ENCODE data around the gene ODF2. TPM values are rescaled to one million over a fixed set of nuclear protein-coding genes. Genes with fewer than 3 reads are reported as not detected.

The ODF2 gene
- total RNA-seq, 4 donors from 2014 or later: 13.2 to 62.3 (median 19.8) TPM

- intact Hi-C loops (cut with DNase I; ENCODE audit: low total_unique reads): no loop called here
- TF ChIP-seq CTCF (IDR thresholded peaks at IDR 0.05) (no peak), POLR2A (IDR thresholded peaks at IDR 0.05) (no peak), EP300 (IDR thresholded peaks at IDR 0.05; ENCODE audit: low read depth) (no peak), POLR2AphosphoS5 (IDR thresholded peaks at IDR 0.05) (no peak)
- Histone ChIP-seq H3K9me3 (no peaks in the 10 kb centered on the region), H3K27ac (no peak overlapping the region), H3K36me3 (peaks cover 0 to 24% (median 7%) of the 10 kb centered on the region in 4 donors), H3K4me1 (no peaks in the 10 kb centered on the region), H3K27me3 (no peaks in the 10 kb centered on the region), H3K4me3 (no peak overlapping the region)
- no peak for DNase-seq
- in situ Hi-C loops (cut with MboI; ENCODE audit: low pct_ligation_motif_present in 1 of 4, low pct_unique_long_range_greater_than_20kb in 1 of 4, low sequenced_read_pairs in 3 of 4): no loop called here
- 83% methylated on average over 1 of the region's 1 CpG; no CpG with 5 or more reads in 1 of the 2 donors for WGBS, 2 donors (ENCODE audit: low coverage in 1 of 2)
Measured at GRCh38 chr9:128479262-128479661, 23.5 kb downstream of the ODF2 start.

- Histone ChIP-seq H3K27ac (no peak overlapping the region), H3K4me1 (no peaks in the 10 kb centered on the region), H3K27me3 (no peaks in the 10 kb centered on the region), H3K9me3 (no peaks in the 10 kb centered on the region), H3K36me3 (peaks cover 0 to 26% (median 2%) of the 10 kb centered on the region in 4 donors), H3K4me3 (no peak overlapping the region)
- DNase-seq: no peak
- WGBS, 2 donors (ENCODE audit: low coverage in 1 of 2): 96 to 100% methylated on average over 2 to 10 of the region's 10 CpGs
- in situ Hi-C loops (cut with MboI; ENCODE audit: low pct_ligation_motif_present in 1 of 4, low pct_unique_long_range_greater_than_20kb in 1 of 4, low sequenced_read_pairs in 3 of 4) (no loop called here), intact Hi-C loops (cut with DNase I; ENCODE audit: low total_unique reads) (no loop called here)
- TF ChIP-seq CTCF (IDR thresholded peaks at IDR 0.05) (no peak), POLR2AphosphoS5 (IDR thresholded peaks at IDR 0.05) (no peak), POLR2A (IDR thresholded peaks at IDR 0.05) (no peak), EP300 (IDR thresholded peaks at IDR 0.05; ENCODE audit: low read depth) (no peak)
Measured at GRCh38 chr9:128481561-128481960, 25.8 kb downstream of the ODF2 start.

- no peak for TF ChIP-seq POLR2AphosphoS5 (IDR thresholded peaks at IDR 0.05)
- no peak for TF ChIP-seq POLR2A (IDR thresholded peaks at IDR 0.05)
- no peak for TF ChIP-seq EP300 (IDR thresholded peaks at IDR 0.05; ENCODE audit: low read depth)
- no peak for TF ChIP-seq CTCF (IDR thresholded peaks at IDR 0.05)
- H3K27ac ChIP-seq: no peak overlapping the region
- H3K4me3 ChIP-seq: no peak overlapping the region
- DNase-seq: no peak
- intact Hi-C loops (cut with DNase I; ENCODE audit: low total_unique reads) (no loop called here), in situ Hi-C loops (cut with MboI; ENCODE audit: low pct_ligation_motif_present in 1 of 4, low pct_unique_long_range_greater_than_20kb in 1 of 4, low sequenced_read_pairs in 3 of 4) (no loop called here)
- H3K27me3 ChIP-seq: no peaks in the 10 kb centered on the region
- WGBS, 2 donors (ENCODE audit: low coverage in 1 of 2): 94 to 95% methylated on average over 4 to 7 of the region's 7 CpGs
- H3K36me3 ChIP-seq: peaks cover 0 to 31% (median 2%) of the 10 kb centered on the region in 4 donors
- no peaks in the 10 kb centered on the region for H3K9me3 ChIP-seq
- no peaks in the 10 kb centered on the region for H3K4me1 ChIP-seq
Measured at GRCh38 chr9:128482186-128482585, 26.4 kb downstream of the ODF2 start.

GRCh38 chr9:128484686-128485413 is 29.0 kb downstream of the ODF2 start:
- intact Hi-C loops (cut with DNase I; ENCODE audit: low total_unique reads) (no loop called here), in situ Hi-C loops (cut with MboI; ENCODE audit: low pct_ligation_motif_present in 1 of 4, low pct_unique_long_range_greater_than_20kb in 1 of 4, low sequenced_read_pairs in 3 of 4) (no loop called here)
- TF ChIP-seq EP300 (IDR thresholded peaks at IDR 0.05; ENCODE audit: low read depth) (no peak), CTCF (IDR thresholded peaks at IDR 0.05) (no peak), POLR2AphosphoS5 (IDR thresholded peaks at IDR 0.05) (no peak), POLR2A (IDR thresholded peaks at IDR 0.05) (no peak)
- DNase-seq: no peak
- Histone ChIP-seq H3K4me1 (no peaks in the 10 kb centered on the region), H3K27me3 (no peaks in the 10 kb centered on the region), H3K9me3 (no peaks in the 10 kb centered on the region), H3K27ac (no peak overlapping the region), H3K36me3 (peaks cover 0 to 26% (median 2%) of the 10 kb centered on the region in 4 donors), H3K4me3 (no peak overlapping the region)
- WGBS, 2 donors (ENCODE audit: low coverage in 1 of 2): 93% methylated on average over 17 of the region's 17 CpGs; no CpG with 5 or more reads in 1 of the 2 donors
